Measurements from ENCODE around the gene NTM.

Gene NTM

DNA sequence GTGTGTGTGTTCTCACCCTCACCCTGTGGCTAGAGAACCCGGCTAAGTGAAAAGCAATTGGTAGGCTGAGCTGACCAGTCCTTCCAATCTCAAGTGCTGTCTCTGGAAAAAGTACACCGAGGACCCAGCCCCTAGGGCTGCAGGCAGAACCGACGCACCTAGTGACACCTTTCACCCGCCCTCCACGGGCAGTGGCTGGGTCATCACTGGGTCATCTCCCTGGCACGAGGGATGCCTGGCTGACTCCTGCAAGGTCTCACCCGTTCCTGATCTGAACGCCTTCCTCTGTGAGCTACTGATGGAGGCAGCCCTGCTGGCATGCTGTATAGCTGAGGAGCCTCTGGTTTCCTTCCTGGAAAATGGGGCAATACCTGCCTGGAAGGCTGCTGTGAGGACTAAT lies 311.5 kb downstream of the NTM start:
- in situ Hi-C loops (cut with MboI; ENCODE audit: low sequenced_read_pairs), result no loop called here

DNA sequence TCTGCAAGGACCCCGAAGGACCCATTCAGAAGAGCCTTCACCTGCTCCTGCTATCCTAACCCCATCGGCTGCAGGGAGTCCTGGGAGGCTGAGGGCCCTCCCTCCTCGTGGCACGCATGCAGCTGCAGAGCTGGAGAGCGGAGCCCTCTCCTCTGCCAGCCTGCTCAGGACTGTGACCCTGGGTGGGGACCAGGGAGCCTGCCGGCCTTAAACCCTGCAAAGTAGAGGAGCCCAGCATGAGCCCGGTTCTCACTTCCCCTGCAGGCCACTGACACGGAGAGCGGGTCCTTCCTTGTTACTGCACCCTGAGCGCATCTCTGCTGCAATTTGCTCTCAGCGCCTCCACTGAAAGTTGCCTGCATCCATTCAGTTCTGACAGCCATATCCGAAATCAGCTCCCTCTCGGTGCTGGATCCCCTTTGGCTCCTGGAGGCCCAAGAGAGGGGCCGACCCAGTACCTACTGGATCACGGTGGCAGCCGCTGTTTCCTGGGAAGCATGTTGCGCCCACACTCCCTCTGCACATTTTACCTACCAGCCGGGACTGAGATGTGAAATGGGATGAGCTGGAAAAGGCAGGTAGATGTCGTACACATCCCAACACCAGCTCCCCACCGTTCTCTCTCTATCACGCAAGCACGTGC lies 312.1 kb downstream of the NTM start:
- in situ Hi-C loops (cut with MboI; ENCODE audit: low sequenced_read_pairs), result no loop called here

DNA sequence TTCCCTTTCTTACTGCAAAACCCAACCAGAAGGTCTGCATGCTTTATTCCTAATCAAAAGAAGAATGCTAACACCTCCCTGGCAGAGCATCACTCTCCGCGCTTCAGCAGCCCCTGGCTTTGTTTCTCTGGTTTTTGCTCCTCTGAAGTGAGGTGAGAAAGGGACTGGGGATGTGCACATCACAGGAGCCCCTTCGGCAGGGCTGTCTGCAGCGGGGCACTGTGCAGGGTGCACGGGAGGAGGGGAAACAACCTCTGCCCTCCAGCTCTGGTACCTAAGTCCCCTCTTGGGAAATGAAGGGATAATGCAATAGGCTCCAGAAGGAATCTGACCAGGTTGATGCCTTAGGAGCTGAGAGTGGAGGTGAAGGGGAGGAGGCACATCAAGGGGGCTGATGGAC lies 312.7 kb downstream of the NTM start:
- in situ Hi-C loops (cut with MboI; ENCODE audit: low sequenced_read_pairs), result no loop called here

DNA sequence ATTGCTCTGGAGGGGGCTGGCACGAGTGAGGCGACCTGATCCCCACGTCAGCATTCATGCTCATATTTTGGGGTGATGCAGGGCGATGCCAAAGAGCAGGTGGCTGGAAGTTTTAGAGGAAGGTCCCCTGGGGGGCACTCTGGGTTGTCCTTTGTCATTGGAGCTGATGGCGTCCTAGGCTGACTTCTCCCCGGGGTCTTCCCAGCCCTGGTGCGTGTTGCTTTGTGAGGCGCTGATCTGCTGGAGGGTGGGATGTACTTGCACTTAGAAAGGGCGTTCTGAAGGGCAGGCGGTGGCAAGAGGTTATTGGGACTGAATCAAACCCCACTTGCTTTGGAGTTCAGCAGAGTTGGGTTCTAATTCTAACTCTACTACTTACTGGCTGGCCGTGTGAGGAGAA lies 313.3 kb downstream of the NTM start:
- in situ Hi-C loops (cut with MboI; ENCODE audit: low sequenced_read_pairs), result no loop called here

DNA sequence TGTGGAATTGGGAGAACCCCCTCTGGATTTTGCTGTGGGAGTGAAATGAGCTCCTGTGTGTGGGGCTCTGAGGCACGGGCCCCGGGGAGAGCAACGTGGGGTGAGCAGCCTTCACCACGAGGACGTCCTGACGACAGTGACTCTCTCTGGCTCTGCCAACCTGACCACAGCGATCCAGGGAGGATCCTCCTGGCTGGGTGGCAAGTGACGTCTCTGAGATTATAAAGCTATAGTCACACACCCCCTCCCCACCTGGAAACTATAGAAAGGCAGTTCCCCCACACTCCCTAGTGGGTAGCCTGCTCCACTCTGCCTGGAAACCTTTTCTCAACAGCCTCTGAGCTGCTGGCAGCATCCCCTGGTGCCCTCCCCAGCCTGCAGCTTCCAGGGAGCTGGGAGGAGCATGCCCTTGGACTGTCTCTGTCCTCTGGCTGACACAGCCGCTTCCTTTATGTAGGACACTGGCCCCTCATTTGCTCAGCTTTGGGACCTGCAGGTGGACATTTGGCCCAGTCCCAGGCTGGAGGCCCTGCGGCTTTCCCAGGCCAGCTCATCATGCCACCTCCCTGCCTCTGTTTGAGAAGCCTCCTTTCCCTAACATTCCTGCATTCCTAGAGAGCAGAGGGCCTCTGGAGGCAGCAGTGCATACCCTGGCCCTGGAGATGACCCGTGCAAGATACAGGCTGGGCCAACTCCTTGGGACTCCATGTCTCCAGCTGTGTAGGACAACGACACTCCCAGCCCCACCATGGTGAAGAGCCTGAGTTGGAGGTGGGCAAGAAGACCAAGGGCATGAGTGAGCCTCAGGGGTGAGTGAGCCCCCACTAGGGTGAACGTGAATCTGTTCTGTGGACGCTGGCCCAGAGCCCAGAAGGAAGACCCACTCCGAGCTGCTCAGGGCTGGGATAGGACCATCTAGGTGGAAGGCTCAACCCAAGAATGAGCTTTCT lies 314.0 kb downstream of the NTM start:
- in situ Hi-C loops (cut with MboI; ENCODE audit: low sequenced_read_pairs), result no loop called here

DNA sequence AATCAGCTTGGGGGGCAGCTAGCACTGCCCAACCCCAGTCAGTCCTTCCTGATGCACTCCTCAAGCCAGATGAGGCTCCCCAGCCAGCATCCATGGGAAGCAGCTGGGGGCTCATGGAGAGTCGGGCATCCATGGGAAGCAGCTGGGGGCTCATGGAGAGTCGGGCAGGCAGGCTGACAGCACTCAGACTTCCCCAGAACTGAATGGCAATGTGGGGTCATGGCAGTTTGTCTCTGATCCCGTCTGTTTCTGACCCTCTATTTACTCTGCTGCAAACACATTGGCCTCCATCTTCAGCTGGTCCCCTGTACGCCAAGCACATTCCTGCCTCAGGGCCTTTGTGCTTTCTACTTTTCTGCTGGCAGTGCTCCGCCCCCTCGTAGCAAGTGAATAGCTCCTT lies 314.8 kb downstream of the NTM start:
- in situ Hi-C loops (cut with MboI; ENCODE audit: low sequenced_read_pairs), result no loop called here

DNA sequence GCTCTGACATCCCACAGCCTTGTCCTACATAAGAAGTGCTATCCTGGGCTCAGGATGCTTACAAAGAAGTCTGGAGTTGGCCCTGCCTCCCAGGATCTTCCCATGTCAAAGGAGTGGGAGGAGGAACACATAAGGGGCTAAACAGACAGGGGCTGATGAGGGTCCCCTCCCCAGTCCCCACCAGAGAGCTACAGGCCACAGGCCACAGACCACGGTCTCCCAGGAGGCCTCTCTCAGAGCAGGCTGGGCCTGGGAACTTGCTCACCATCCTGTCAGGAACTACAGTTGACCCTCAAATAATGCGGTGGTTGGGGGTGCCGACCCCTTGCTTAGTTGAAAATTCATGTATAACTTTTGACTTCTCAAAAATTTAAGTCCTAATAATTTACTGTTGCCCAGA lies 315.5 kb downstream of the NTM start:
- in situ Hi-C loops (cut with MboI; ENCODE audit: low sequenced_read_pairs), result no loop called here

DNA sequence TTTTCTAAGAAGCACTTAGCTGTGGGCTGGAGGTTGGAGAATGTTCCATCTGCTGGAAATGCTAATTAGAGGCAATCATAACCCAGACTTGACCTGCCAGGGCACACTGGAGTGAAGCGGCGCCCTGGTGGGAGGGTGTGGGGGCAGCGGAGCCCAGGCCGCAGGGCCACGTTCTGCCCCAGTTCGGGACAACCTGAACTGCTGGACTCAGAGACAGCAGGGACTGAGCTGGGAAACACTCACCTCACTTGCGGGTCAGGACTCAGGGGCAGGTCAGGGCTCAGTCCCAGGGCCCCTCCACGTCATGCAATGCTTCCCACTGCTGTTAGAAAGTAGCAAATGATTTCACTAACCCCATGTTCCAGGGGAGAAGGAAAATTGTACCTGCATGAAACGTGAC lies 316.4 kb downstream of the NTM start:
- in situ Hi-C loops (cut with MboI; ENCODE audit: low sequenced_read_pairs), result no loop called here

DNA sequence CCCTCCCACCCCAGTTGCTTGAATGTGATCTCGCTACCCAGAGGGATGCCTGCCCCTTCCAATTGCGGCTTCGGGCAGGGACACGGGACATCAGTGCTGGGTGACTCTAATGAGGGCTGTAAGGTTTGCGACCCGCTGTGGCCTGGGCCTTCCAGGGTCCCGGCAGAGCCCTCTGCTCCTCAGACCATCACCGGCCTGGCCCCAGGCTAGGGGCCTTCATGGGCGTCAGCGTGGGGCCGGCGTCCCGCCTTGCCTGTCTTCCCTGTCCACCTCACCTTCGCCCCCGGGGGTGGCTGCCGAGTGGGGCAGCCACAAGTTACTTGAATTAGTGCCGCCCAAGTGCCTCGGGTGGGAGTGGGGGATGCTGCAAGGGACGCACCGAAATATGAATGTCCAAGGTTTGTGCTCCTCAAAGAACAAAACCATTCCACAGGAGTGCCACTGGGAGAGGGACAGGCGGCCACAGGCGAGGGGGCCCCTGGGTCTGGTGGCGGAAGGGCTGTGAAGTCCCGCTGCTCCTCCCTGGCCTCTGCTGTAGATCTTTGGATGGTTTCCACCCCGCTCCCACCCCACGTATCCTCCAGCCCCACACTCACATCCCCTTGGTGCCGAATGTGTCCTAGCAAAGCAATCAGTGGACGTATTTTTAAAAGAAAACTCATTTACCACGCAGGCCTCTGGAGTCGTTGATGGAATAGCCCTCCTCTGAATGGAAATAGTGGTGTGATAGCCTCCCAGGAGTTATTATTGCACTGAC lies 317.1 kb downstream of the NTM start:
- in situ Hi-C loops (cut with MboI; ENCODE audit: low sequenced_read_pairs), result no loop called here

DNA sequence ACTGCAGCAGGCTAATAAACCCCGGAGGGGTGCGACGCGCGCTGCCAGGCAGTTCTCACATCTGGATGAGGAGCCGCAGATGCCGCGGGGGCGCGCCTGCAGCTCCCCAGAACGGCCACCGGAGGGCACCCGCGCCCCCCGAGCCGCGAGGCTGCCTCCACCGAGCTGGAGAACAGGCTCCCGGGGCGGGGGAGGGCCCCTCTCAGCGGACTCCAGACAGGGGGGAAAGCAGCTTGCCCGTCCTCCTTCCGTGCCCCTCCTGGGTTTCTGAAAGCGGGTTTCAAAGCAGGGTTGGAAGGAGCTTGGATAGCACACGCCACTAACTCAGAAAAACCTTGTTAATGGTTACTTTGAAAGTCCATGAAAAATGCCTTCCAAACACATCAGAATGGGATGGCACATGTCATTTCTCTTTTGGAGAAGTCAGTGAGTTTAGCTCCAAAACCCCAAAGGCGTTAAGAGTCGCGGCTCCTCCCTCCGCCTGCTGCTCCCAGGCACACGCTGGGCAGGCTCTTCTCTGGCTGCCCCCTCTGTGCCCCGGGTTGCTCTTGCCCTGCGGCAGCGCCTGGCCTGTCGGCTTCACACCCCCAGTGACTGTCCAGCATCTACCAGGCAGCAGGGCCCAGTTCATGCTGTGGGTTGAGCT lies 317.8 kb downstream of the NTM start:
- in situ Hi-C loops (cut with MboI; ENCODE audit: low sequenced_read_pairs), result no loop called here

DNA sequence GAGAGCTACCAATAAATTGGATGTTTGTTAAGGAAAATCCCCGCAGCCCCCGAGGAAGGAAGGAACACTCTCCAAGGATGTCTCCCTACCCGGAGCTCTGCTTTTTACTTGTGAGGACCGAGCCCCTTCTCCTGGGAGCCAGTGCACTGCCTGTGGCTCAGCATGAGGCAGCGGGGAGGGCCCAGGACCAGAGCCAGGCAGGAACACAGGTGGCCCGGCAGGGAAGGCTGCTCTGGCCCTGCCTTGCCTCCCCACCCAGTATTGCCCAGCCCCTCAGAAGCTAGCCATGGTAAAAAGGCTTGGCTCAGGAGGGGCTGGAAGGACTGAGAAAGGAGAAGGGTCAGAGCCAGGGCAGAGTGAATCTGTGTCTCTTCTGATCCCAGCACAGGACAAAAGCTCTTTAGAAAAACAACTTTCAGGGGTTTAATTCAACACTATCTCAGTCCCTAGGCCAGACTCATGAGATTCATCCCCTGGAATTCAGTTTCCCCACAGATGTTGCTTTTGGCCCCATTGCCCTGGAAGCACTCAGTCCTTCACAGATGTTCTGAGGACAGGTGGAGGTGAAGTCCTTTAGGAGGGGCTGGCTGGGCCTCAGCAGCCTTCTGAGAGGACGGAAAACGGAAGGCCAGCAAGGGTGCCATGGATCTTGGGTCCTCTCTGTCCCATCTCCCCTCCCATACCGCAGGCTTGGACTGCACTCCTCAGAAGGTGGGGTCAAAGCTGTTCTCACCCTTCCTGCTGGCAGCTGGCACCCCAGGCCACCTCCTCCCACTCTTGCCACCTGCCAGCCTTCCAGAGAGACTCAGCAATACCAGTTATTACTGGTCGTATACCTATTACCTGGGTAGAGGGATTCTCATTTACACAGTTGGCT lies 318.9 kb downstream of the NTM start:
- in situ Hi-C loops (cut with MboI; ENCODE audit: low sequenced_read_pairs), result no loop called here

DNA sequence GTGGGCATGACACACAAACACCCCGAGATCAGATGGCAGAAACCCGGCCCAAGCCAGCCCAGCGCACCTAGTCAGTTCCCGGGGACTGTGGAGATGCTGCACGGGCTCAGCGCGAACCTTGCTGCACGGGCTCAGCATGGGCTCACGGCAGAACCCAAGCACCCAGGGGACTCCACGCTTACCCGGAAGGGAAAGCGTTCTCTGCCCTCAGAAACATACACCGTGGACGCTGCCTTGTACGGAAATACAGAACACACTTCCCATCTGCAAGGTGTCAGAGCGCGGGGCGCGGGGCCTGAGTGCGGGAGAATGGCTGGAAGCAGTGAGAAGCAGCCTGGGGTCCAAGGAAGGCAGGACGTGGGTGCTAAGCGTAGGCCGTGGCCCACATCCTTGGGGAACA lies 319.9 kb downstream of the NTM start:
- in situ Hi-C loops (cut with MboI; ENCODE audit: low sequenced_read_pairs), result no loop called here

DNA sequence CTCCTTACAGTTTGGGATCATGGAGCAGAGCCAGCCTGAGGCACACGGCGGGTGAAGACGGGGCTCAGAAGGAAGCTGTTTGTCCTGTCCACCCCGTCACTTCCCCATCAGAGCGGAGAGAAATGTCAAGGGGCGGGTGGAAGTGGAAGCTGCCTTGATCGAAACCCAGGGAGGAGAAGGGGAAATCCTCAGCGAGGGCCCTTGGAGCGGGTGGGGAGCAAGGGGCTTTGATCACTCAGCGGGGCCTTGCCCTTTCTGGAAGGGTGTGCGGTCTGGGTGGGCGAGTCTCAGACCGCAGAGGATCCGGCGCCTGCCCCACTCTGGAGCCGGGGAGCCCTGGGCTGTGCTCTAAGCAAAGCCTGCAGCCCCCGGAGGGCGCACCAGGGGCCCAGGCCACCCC lies 320.4 kb downstream of the NTM start:
- in situ Hi-C loops (cut with MboI; ENCODE audit: low sequenced_read_pairs), result no loop called here

DNA sequence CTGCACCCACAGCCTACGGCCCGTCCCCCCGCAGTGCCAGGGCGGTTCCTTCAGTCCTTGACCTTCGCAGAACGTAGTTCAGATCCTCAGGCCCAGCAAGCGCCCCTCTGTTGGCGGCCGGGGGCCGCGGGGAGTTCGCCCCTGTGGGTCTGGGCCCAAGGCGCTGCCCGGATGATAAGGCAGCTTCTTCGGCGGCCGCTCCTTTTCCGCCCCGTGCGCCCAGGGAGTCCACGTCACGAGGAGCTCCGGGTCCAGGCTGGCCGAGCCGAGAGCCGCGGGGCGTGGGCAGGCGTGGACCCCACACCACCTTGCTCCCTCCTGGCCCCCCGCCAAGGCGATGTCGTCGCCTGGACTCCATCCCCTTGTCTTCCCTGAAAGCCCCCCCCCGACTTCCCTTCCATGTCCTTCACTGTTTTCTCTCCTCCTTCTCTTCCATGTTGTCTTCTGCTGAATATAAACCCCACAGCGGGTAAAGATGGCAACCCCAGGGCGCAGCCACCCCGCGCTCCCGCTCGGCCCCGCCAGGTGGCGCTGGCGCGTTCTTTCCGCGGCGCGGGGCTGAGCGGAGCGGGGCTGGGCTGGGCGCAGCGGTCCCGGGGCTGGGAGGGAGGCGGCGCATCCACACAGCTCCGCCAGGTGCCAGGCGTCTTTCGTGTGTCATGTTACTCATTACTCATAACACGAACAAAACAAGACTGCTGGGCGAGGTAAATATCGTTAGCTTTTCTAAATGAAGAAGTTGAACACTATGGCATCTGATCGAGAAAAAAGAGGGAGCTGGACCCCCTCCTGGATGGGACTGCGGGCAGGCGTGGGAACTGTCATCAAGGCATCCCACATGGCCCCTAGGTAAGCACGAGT lies 321.0 kb downstream of the NTM start:
- in situ Hi-C loops (cut with MboI; ENCODE audit: low sequenced_read_pairs), result no loop called here

DNA sequence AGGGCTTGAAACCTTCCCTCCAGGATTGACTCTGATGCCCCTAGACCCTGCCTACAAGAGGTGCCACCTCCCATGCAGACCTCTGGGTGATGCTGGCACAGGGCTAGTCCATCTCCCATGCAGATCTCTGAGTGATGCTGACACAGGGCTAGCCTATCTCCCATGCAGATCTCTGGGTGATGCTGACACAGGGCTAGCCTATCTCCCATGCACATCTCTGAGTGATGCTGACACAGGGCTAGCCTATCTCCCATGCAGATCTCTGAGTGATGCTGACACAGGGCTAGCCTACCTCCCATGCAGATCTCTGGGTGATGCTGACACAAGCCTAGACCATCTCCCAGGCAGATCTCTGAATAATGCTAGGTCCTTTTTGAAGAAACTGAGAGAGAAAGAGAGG lies 321.7 kb downstream of the NTM start:
- in situ Hi-C loops (cut with MboI; ENCODE audit: low sequenced_read_pairs), result no loop called here

DNA sequence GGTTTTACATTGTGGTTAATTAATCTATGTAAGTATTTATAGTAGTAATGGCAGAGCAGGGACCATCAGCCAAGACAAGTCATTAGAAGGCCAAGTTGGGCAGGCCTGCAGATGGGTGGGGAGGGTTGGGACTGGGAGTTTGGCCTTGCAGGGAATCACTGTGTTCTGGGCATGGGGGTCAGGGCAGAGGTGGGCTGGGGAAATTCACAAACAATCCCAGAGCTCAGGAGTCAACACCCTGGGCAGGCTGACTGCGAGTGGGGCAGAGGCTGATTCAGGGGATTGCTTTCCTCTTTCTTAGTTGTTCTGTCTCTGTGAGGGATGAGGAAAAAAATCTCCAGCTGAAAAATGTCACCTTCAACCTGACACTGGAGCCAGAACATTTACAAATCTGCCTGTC lies 322.5 kb downstream of the NTM start:
- in situ Hi-C loops (cut with MboI; ENCODE audit: low sequenced_read_pairs), result no loop called here

DNA sequence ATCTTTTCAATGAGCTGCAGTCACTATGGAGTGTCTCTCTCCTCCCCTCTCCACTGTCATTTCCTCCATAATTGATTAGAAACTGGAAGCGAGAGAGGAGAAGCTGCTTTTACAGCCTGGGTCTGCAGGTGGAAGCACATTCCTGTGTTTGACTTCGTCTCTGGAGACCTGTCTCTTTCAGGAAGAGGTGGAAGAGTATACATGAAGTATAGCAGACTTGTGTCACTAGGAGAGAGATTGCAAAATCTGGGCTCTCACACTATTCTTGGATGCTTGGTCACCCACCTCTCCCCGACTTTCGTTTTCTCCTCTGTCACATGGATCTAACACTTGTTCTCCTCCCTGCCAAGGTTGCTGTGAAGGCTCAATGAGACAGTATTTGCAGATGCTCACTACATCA lies 323.3 kb downstream of the NTM start:
- in situ Hi-C loops (cut with MboI; ENCODE audit: low sequenced_read_pairs), result no loop called here

DNA sequence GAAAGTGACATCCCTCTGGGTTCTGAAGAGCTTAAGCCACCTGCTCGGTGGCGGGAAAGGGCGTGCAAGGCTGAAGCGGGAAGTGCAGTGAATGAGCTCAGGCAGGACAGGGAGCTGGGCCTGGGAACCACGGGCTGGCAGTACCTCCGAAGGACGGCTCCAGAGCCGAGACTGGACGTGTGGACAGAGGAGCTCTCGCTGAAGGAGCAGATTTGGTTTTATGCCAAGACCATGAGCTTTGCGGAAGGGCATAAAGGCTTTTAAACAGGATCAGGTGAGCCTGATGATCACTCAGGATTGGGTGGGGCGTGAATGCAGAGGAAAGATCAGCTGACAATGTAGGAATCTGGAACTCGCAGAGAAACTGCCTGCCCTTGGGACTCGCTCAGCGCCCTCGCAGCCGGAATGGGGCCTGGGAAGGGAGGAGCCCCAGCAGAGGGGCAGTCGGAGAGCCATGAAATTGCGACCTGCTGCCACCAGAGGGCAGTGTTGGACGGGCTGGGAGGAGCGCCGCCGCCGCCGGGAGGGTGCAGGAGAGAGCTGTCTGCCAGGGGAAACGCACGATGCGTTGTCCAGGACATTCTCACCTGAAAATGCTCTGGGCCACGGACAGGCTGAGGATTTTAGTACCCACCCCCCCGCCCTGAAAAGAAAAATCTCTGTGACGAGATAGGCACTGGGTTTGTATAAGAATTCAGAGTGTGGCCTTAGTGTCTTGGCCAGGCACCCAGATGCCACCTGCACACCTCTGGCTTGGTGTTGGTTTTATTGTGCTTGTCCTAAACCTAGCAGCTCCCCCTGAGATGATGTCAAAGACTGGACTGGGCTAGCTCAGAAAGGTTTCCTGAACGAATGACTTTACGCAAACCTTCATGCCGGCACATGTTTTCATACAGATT lies 324.4 kb downstream of the NTM start:
- in situ Hi-C loops (cut with MboI; ENCODE audit: low sequenced_read_pairs), result no loop called here
